Vagina (tissue), 2 donors: ENCODE measurements around the gene MYLK.

Experiments
- CTCF ChIP-seq, 3 experiments: fragments of 450-650 bp in 2 of 3; fragments of 200-600 bp in 1 of 3; sonication (generic) in 1 of 3; IDR thresholded peaks; one replicate each; pipeline ENCODE4 v1.5.1; 2017 to 2019; ENCODE audit warnings: antibody characterized with exemption in 3 of 3, mild to moderate bottlenecking in 2 of 3, moderate library complexity in 2 of 3
- POLR2AphosphoS5 ChIP-seq, 2 donors: sonication (generic); formaldehyde crosslinking; IDR thresholded peaks; one replicate each; pipeline ENCODE4 v1.9.0; 2017; ENCODE audit warnings: antibody characterized with exemption in 2 of 2, mild to moderate bottlenecking in 2 of 2, low read depth in 1 of 2; ENCODE audit not compliant: insufficient read depth in 1 of 2

- TF ChIP-seq POLR2AphosphoS5 (IDR thresholded peaks at IDR 0.05; ENCODE audit: insufficient read depth in 1 of 2, low read depth in 1 of 2) (no peak), CTCF (IDR thresholded peaks at IDR 0.05) (no peak)
These were observed 321.6 kb downstream of the MYLK start for GRCh38 chr3:123562547-123562946.
